Sigmoid colon (tissue), 4 donors: Measurements from ENCODE around the gene LRCH1.

Experiments
- EP300 ChIP-seq, 4 donors: sonication (generic); formaldehyde crosslinking; IDR thresholded peaks; one replicate each; pipeline ENCODE4 v1.6.1; 2017; ENCODE audit warnings: antibody characterized with exemption in 4 of 4
- POLR2AphosphoS5 ChIP-seq, 4 donors: sonication (generic); formaldehyde crosslinking; IDR thresholded peaks; one replicate each; pipeline ENCODE4 v1.6.1; 2017; ENCODE audit warnings: antibody characterized with exemption in 4 of 4
- TF ChIP-seq, protein P1 (sequence below), 4 experiments: fragments of 450-650 bp in 3 of 4; fragments of 200-600 bp in 1 of 4; IDR thresholded peaks; one replicate each; pipeline ENCODE4 v1.5.1; 2016 to 2019; ENCODE audit warnings: antibody characterized with exemption in 4 of 4, mild to moderate bottlenecking in 3 of 4, moderate library complexity in 2 of 4

- TF ChIP-seq, protein P1, sequence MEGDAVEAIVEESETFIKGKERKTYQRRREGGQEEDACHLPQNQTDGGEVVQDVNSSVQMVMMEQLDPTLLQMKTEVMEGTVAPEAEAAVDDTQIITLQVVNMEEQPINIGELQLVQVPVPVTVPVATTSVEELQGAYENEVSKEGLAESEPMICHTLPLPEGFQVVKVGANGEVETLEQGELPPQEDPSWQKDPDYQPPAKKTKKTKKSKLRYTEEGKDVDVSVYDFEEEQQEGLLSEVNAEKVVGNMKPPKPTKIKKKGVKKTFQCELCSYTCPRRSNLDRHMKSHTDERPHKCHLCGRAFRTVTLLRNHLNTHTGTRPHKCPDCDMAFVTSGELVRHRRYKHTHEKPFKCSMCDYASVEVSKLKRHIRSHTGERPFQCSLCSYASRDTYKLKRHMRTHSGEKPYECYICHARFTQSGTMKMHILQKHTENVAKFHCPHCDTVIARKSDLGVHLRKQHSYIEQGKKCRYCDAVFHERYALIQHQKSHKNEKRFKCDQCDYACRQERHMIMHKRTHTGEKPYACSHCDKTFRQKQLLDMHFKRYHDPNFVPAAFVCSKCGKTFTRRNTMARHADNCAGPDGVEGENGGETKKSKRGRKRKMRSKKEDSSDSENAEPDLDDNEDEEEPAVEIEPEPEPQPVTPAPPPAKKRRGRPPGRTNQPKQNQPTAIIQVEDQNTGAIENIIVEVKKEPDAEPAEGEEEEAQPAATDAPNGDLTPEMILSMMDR (IDR thresholded peaks at IDR 0.05): no peak
- TF ChIP-seq EP300 (IDR thresholded peaks at IDR 0.05): no peak
- TF ChIP-seq POLR2AphosphoS5 (IDR thresholded peaks at IDR 0.05): no peak
These were observed 192.7 kb downstream of the LRCH1 start for GRCh38 chr13:46745706-46746105.
